ENCODE data around the gene TNFSF15.

The TNFSF15 gene

DNA sequence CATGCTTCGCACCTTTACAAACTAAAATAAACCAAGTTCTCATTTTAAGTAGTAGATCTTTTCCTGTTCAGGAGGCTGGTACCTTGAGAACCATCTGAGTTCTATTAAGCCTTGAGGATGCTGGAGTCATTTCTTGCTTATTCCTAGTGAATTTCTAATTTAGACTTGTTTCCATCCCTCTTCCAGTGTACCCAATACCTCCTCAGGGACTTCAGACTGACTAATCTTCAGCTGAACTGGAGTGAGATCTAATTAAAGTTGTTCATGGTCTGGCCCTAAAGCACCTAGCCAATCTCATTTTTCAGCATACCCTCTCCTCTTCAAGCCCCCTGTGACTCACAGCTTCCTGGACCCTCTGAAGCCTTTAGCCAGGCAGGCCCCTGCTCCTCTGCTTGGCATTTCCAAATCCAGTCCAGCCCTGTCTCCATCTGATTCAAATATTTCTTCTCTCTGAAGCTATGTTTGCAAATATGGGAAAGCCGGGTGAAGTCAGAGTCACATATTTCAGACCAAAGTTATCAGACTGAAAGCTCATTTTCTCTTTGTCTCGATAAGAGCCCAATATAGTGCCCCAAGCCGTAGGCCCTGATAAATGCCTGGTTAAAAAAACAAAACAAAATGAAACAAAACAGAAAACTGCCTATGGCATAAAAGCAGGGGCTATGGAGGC is 19.4 kb upstream of the TNFSF15 start:
- DNase-seq (ENCODE audit: low read depth), result no peak

DNA sequence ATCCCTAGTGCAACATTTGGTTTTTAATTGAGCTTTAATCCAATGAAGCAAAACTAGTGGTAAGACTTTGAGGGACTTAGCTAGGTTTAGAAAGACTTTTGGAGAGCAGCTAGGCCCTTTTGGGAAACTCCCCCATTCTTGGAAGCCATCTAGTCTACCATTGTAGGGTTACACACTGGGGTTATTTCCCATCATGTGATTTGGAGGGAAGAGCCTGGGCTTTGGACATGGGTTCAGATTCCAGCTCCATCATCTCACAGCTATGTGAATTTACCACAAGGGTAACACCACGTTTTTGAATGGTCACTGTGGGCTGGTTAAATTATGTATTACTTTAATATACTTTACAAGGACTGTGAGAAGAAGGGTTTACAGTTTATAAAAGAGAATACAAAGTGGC is 18.3 kb upstream of the TNFSF15 start:
- DNase-seq (ENCODE audit: low read depth), result no peak

DNA sequence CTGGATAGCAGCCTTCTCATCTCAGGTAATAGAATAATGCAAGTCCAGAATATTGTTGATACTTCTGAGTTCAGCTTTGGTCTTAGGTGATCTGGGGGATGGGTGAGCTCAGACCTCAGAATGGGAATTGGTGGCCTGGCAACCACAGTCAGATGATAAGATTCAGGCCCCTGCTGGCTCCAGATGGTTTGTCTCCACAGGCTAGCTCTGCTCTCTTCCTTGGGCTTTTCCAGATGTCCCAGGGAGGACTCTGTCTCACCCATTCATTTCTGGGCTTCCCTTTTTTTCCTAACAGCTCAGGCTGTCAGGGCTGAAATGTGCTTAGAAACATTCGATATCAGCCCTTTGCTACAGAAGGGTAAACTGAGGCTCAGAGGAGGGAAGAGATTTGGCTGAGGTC is 17.6 kb upstream of the TNFSF15 start:
- DNase-seq (ENCODE audit: low read depth), result no peak

DNA sequence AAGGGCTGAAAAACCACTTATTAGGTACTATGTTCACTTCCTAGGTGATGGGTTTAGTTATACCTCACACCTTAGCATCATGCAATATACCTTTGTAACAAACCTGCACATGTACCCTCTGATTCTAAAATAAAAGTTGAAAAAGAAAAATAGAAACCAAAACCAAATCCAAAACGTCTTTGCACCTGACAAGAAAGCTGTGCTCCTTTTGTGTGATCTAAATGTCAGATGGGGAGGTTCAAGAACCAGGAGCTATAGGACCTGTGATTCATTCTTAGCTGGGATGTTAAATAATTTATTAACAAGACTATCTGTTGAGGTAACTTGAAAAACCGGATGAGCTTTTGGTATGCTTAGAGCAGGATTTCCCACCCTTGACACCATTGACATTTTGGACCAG is 16.9 kb upstream of the TNFSF15 start:
- no peak for DNase-seq (ENCODE audit: low read depth)

DNA sequence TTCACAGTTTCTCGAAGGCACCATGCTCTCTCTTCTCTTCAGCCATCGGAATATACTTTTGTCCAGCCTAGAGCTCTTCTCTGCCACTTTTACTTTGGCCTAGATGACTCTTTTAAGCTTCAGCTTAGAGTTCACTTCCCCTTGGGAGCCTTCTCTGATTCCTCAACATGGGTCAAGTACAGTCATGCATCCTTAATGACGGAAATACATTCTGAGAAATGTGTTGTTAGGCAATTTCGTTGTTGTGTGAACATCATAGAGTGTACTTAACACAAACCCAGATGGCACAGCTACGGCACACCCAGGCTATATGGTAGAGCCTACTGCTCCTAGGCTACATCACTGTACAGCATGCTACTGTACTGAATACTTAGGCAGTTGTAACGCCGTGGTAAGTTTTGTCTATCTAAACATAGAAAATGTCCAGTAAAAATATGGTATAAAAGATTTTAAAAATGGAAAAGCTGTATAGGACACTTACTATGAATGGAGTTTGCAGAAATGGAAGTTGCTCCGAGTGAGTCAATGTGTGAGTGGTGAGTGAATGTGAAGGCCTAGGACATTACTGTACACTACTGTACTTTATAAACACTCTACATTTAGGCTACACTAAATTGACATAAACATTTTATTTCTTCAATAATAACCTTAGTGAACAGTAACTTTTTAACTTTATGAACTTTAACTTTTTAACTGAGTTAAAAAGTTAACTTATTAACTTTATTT is 15.1 kb upstream of the TNFSF15 start:
- no peak for DNase-seq (ENCODE audit: low read depth)

DNA sequence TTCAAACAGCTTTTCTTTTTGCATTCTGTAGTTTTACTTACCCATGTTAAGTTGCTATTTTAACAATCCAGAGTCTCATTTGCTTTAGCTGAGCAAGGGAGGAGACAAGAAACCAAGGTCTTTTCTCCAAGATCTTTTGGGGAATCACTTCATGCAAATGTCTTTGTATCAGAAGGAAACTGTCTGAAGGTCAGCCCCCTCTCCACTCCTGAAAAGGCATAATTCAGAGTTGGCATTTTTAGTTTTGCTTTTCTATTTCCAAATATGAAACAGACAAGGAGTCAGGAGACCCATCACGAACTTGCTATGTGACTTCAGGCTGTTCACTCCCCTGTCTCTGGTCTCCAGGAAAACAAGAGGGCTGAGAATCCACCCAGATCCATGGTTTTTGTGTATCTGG is 12.3 kb upstream of the TNFSF15 start:
- DNase-seq (ENCODE audit: low read depth), result no peak

DNA sequence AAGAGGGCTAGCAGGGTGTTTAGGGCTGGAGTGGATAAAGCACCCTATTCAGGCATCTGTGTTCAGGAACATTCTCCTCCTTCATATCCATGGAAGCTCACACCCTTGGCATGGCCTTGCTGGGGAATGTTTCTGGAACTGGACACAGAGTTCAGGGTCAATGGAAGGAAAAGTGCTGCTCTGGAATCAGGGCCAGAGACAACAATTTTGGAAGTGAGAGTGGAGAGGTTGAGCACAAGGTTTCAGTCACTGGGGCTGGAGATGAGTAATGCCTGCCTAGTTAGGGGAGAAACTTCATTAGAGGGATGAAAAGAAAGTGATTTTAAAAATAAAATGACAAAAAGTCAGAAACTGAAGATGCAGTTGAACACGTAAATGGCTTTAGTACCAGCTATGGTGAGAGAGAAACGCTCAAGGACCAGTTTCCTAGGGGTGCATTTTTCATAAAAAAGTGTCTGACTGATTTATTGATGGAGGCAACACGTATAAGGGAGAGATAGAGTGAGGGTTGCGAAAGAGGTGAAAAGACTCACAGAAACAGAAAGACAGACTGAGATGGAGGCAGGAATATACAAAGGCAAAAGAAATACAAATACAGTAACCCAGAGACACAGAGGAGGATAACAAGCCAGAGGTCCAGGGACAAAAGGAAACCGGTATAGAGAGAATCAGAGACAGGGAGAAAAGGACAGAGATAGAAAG is 8.0 kb upstream of the TNFSF15 start:
- DNase-seq (ENCODE audit: low read depth), result no peak

DNA sequence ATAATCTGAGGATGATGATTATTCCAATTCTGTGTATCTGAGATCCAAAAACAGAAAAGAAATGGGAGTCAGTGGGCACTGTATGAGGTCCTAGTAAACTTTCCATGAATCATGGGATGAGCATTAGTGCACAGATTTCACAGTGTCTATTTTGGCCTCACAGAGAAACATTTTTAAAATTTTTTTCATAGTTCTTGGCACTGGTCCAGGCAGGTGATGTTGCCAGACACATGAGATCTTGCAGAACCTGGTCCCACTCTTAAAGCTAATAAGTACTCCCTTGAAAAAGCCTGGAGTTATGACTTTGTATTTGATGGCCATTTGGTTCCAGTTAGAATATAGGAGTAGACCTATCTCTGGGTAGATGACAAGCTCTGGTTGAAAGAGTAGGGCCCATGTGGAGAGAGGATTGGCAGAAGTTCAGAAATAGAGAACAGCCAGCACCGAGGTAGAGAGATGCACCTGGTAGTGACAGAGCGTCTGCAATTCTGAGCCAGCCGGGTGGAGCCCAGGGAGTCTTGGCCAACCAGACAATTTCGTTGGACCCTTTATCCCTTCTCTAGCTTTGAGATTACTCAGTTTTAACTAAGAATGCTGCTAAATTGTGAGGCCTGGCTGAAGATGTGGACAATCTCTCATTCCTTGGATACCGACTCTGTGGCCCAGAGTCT is 6.3 kb upstream of the TNFSF15 start:
- no peak for DNase-seq (ENCODE audit: low read depth)

DNA sequence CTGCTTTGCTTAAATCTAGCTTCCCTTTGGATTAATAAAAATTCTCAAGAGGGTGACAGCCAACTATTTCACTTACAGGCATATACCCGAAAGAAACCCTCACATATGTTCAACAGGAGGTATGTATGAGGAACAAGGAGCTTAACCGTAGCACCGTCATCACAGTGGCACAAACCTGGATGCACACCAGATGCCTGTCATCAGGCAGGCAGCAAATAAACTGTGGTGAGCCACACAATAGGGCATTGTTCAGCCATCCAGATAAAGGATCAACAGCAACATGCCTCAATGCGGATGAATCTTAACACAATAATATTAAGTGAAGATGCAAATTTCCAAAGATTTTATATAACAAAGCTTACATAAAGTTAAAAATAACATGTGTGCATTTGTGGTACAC is 5.5 kb upstream of the TNFSF15 start:
- DNase-seq (ENCODE audit: low read depth), result no peak

DNA sequence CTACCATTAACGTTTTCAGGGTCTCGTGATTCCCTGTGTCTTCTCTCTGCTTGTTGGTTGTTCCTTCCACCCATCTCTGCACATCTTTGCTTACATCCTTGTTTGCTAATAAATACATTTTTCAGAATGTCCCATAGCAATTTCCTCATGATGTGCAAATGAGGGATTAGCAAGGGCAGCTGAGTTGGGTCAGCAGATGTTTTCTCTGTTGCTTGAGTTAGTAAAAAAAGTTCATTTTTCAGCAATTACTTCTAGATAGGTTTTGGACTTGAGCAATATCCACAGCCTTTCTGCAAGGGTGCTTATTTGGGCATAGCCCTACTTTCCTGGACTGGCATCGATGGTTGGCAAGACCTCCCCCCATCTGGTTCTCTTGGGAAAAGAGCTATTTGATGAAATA is 4.8 kb upstream of the TNFSF15 start:
- DNase-seq (ENCODE audit: low read depth), result no peak

DNA sequence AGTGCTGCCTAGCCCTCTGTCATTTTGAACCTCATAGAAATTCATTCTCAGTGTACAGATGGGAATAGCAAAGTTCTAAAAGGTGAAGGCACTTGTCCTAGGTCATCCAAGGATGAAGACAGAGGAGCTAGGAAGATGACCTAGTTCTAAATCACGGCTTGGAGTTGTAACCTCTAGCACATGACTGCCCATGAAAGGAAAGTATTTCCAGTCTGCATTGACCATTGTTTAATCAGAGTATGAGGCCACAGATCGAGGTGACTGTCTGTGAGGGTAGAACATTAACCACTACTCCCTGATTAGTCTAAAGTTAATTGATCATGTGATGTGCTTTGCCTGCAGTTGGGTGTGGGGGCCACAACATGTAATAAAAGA is 674 bp upstream of the TNFSF15 start:
- no peak for DNase-seq (ENCODE audit: low read depth)

DNA sequence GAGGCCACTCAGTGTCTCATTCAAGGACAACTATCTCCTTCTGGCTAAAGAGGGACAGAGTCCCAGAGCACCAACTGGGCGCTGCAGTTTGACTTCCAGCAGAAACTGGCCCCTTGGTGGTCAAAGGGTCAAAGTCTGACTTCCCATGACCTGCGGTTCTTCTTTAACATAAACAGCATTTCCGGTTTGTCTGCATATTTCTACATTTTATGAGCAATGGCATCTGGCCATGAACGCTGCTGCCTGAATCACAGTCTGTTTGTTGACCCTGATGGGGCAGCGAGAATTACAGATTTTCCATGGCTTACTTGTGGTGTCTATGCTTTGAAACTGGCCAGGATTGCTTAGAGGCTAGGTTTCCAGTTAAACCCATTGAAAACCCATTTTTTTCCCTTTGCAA is 1.3 kb downstream of the TNFSF15 start:
- no peak for DNase-seq (ENCODE audit: low read depth)

DNA sequence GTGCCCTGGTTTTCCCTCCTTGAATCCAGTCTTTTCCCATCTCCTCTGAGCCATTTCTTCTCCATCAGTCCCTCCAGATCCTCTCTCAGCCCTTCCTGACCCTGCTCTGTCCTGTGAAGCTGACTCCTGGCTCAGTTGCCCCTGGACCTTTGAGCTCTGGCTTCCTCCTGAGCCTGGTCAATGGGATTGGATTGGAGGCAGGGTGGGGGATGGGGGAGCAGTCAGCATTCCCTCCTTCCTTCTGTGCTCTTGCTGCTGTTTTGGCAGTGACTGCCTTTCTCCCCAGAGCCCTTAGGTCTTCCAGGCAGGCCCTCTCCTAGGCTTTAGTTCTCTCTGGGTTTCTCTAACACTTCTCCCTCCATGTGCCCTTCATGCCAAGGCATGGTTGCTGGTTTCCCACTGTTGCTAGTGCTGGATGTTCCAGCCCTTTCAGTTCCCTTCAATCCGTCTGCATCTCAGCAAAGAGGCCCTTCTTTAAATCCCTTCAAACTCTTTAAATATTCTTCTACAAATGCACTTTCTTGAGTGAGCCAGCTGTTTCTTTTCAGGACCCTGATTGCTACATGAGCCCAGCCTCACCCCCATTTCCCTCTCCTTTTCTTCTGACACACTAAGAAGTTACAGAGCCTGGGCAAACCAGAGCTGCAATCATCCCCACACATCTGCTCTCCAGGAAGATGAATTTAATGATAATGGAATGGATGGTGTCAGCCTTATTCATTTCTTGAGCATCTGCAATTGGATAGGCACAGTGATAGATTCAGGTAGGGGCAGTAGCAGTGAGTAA is 2.2 kb downstream of the TNFSF15 start:
- no peak for DNase-seq (ENCODE audit: low read depth)

DNA sequence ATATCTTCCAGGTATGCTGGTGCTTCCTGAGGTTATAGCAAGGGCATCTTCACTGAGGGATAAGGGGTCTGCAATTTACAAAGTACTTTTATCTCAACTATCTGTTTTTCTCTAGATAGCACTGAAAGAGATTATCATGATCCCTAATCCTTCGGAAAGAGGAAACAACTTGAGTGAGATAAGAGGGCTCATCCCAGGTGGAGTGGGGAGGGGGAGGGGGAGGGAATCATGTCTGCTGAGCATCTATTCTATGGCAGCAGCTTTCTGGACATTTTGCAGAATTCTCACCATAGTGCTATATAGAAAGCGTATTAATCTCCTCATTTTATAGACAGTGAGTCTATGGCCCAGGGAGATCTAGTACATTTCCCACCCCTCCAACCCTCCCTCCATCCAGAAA is 5.9 kb downstream of the TNFSF15 start:
- DNase-seq (ENCODE audit: low read depth), result no peak

DNA sequence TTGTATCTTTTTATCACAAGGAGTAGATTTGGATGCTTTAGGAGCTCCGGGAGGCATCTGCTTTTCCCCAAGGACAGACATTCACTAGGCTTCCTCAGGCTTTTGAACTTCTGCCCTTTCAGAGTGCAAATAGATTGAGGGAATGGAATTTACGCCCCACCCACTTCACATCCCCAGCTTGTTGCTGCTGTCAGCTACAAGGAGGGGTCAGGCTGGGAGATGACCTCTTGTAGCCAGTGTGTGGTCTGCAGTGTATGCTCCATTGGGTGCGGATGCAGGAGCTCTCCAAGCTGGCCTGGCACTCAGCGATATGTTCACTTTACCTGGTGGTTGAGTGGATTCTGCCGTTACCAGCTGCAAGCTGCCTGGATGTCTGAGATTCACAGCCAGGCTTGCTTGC is 6.4 kb downstream of the TNFSF15 start:
- no peak for DNase-seq (ENCODE audit: low read depth)

DNA sequence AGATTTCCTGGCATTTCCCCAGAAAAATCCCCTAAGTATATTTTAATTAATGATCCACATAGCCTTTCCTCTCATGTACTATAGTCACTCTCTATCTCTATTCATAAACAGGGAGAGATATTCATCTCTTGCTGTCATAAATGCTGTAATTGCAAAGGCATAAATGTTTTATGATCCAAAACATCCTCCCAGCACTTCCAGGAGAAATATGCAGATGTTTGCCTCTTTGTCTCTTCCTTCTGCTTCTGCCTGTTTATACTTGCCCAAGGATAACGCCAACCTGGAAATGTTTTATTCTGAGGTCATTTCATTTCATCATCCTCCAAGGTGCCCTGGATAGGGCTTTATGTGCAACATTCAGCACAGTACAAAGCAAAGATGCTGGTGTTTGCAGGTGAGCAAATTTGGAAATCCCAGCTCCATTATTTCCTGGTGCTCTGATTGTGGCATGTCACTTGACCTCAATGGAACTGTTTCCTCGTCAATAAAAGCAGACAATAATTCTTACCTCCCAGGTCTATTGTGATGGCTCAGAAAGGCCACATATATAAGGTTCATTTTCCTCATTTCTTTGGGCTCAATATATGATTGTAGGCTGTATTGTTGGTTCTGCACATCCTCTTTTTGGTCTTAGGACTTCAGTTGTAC is 6.9 kb downstream of the TNFSF15 start:
- no peak for DNase-seq (ENCODE audit: low read depth)

DNA sequence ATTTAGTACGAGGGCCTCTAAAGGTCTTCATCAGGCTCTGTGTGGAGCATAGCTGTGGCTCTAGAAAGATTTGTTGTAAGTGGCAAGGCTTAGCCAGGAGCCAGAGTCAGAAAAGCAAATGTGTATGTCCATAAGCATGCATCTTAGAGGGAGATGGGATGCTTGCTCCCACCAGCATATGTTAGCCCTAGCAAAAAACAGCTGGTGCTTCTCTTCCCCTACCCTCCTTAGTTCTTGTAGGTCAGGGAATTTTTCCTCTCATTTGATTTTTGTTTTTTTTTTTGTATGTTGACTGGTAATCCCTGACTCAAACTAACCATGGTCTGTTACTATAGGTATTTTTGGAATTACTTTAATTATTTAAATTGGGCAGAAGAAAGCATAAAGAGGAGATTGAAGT is 7.7 kb downstream of the TNFSF15 start:
- DNase-seq (ENCODE audit: low read depth), result no peak

DNA sequence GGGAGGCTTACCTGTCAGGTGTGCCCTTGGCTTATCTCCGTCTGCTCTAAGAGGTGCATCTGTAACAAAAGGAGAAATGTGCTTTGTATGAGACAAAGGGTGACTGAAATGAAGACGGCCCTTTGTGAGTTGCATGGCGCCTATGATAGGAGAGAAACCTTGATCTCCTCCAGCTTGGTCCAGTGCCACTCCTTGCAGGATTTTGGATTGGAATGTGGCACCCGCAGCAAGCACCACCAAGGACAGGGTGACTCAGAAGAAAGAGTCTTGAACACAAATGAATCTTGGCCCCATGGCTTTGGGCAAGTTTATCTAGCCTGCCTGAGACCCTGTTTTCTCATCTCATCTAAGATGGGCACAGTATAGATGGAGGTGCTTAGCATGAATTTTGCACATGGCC is 13.4 kb downstream of the TNFSF15 start:
- DNase-seq (ENCODE audit: low read depth), result no peak

DNA sequence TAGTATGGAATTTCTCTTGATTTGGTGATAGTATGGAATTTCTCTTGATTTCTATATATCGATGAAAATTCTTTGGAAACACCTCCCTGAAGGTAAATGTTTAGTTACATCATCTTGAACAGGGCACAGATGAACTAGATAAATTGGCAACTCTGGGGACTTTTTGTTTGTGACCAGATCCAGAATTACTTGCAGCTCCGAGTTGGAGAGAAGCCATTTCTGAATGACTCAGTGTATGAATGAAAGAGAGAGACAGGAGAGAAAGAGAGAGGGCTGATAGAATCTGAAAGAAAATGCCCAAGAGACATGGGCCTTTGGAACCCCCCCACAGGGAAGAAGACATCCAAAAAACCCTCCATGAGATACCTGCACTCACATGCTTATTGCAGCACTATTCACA is 14.1 kb downstream of the TNFSF15 start:
- no peak for DNase-seq (ENCODE audit: low read depth)

DNA sequence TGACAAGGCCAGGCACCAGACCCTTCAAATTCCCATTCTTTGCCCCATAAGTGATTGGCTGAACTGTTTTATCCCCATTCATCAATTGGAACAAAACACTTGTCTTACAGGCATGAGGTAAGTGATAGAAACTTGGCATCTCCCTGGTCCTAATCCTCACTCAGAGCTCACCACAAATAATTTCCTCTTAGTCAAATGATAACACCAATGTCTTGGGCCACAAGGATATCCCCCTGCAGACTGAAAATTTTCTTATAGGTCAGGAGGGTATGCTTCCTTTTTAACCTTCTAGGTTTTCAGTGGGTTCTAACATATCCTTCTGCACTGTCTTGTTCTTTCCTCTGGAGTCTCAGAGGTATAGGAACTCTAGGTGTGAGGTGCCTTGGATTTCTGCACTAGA is 14.5 kb downstream of the TNFSF15 start:
- no peak for DNase-seq (ENCODE audit: low read depth)

DNA sequence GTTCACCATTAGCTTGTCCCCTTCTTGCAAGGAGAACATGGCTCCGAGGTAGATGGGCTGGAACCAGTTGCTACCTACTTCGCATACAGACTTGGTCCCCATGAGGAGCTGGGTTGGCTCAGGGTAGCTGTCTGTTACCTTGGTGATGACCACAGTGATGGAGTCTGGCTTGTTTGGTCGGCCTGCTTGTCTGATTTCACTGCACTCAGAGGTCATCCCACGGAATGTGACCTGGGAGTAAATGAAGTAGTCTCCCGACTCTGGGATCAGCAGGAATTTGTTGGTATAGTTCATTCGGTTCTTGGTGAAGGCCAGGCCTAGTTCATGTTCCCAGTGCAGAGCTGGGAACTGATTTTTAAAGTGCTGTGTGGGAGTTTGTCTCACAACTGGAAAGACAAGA is 15.3 kb downstream of the TNFSF15 start:
- no peak for DNase-seq (ENCODE audit: low read depth)

DNA sequence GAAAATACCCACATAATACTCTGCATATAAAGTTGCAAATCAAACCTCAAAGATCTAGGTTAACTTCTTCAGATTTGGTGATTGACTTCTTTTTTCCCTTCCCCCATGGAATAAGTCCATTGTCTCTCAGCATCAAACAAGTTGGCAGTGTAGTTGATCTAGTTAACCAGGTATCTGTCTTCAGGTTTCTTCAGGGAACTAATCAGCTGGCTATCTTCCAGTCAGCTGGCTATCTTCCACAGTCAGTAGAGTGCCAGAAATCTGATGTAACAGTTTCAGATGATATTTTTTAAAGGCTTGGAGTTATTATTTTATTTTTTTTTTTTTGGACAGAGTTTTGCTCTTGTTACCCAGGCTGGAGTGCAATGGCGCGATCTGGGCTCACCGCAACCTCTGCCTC is 16.8 kb downstream of the TNFSF15 start:
- no peak for DNase-seq (ENCODE audit: low read depth)
